ENCODE measurements around the gene FAM187B.

Gene FAM187B

GRCh38 chr19:35261356-35262100 lies 33.0 kb upstream of the FAM187B start:
- peaks cover 86% of the 10 kb centered on the region for H3K36me3 ChIP-seq (ENCODE audit: control insufficient read depth, insufficient read depth, low read length)

DNA sequence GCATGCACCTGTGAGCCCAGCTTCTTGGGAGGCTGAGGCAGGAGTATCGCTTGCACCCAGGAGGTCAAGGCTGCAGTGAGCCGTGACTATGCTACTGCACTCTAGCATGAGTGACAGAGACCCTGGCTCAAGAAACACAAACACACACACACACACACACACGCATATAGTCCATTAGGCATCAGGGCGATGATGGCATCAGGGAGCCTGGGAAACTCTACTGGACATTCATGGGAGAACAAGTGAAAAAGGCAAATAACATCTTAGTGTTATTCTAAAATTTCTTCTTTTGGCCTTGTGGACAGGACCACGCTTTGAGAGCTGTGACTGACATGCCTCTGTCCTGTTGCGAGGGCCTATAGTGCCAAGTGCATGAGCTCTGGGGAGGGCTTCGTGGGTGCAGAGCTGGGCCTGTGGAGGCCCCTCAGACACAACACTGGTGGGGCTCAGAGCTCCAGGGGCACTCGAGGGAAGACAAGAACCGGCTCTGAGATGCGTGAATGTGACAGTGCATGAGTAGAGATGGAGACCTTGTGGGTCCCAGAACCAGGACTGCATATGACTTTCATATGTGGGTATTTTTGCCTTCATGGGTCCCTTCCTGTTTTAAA lies 32.3 kb upstream of the FAM187B start:
- H3K4me3 ChIP-seq (ENCODE audit: low read depth, low read length) = no peak overlapping the region
- H3K27ac ChIP-seq (ENCODE audit: low read depth, low read length) = no peak overlapping the region
- H3K27me3 ChIP-seq (ENCODE audit: control insufficient read depth, insufficient read depth, low read length) = no peaks in the 10 kb centered on the region
- H3K9me3 ChIP-seq (ENCODE audit: control insufficient read depth, insufficient read depth, low read depth, low read length) = no peaks in the 10 kb centered on the region
- H3K9ac ChIP-seq (ENCODE audit: low read length) = no peak overlapping the region
- no peaks in the 10 kb centered on the region; the same call in 1 of the 2 replicates for H3K4me1 ChIP-seq (ENCODE audit: control insufficient read depth, insufficient read depth, low read length)
- peaks cover 82% of the 10 kb centered on the region for H3K36me3 ChIP-seq (ENCODE audit: control insufficient read depth, insufficient read depth, low read length)

More at GRCh38 chr19:35261356-35262100, 33.0 kb upstream of the FAM187B start:
- no peak overlapping the region for H3K27ac ChIP-seq (ENCODE audit: low read depth, low read length)
- no peaks in the 10 kb centered on the region for H3K9me3 ChIP-seq (ENCODE audit: control insufficient read depth, insufficient read depth, low read depth, low read length)
- H3K27me3 ChIP-seq (ENCODE audit: control insufficient read depth, insufficient read depth, low read length) = no peaks in the 10 kb centered on the region
- peaks cover 2% of the 10 kb centered on the region for H3K4me1 ChIP-seq (ENCODE audit: control insufficient read depth, insufficient read depth, low read length)
- H3K9ac ChIP-seq (ENCODE audit: low read length) = no peak overlapping the region
- H3K4me3 ChIP-seq (ENCODE audit: low read depth, low read length) = no peak overlapping the region

DNA sequence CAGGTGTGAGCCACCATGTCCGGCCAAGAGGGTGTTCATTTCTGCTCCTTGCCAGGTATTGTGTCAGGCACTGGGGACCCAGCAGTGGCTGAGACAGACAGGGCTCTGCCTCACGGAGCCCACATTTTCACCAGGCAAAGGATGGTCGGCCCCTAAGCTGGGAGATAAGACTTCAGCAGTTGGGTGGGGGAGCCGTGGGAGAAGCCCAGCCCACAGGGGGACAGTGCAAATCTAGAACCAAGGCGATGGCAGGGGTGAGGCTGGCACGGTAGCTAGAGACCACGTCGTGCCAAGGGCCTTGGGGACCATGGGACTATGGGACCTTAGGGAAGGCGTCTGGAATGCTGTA lies 28.5 kb upstream of the FAM187B start:
- Histone ChIP-seq H3K9me3 (ENCODE audit: control insufficient read depth, insufficient read depth, low read depth, low read length) (no peaks in the 10 kb centered on the region), H3K4me3 (ENCODE audit: low read depth, low read length) (no peak overlapping the region), H3K9ac (ENCODE audit: low read length) (no peak overlapping the region), H3K36me3 (ENCODE audit: control insufficient read depth, insufficient read depth, low read length) (peaks cover 77% of the 10 kb centered on the region), H3K27me3 (ENCODE audit: control insufficient read depth, insufficient read depth, low read length) (no peaks in the 10 kb centered on the region), H3K4me1 (ENCODE audit: control insufficient read depth, insufficient read depth, low read length) (peaks cover 11% of the 10 kb centered on the region; the same call in 1 of the 2 replicates), H3K27ac (ENCODE audit: low read depth, low read length) (no peak overlapping the region)

- Histone ChIP-seq H3K4me1 (ENCODE audit: control insufficient read depth, insufficient read depth, low read length) (peaks cover 11% of the 10 kb centered on the region; the same call in 1 of the 2 replicates), H3K9ac (ENCODE audit: low read length) (no peak overlapping the region), H3K4me3 (ENCODE audit: low read depth, low read length) (no peak overlapping the region), H3K36me3 (ENCODE audit: control insufficient read depth, insufficient read depth, low read length) (peaks cover 75% of the 10 kb centered on the region), H3K27me3 (ENCODE audit: control insufficient read depth, insufficient read depth, low read length) (no peaks in the 10 kb centered on the region), H3K9me3 (ENCODE audit: control insufficient read depth, insufficient read depth, low read depth, low read length) (no peaks in the 10 kb centered on the region), H3K27ac (ENCODE audit: low read depth, low read length) (no peak overlapping the region)
Measured at GRCh38 chr19:35256566-35256965, 28.0 kb upstream of the FAM187B start.

- peaks cover 16% of the 10 kb centered on the region for H3K4me1 ChIP-seq (ENCODE audit: control insufficient read depth, insufficient read depth, low read length)
- H3K9ac ChIP-seq (ENCODE audit: low read length) = no peak overlapping the region
- no peaks in the 10 kb centered on the region for H3K9me3 ChIP-seq (ENCODE audit: control insufficient read depth, insufficient read depth, low read depth, low read length)
- no peaks in the 10 kb centered on the region for H3K27me3 ChIP-seq (ENCODE audit: control insufficient read depth, insufficient read depth, low read length)
- H3K27ac ChIP-seq (ENCODE audit: low read depth, low read length) = no peak overlapping the region
- H3K4me3 ChIP-seq (ENCODE audit: low read depth, low read length) = no peak overlapping the region
- H3K36me3 ChIP-seq (ENCODE audit: control insufficient read depth, insufficient read depth, low read length) = peaks cover 74% of the 10 kb centered on the region
Measured at GRCh38 chr19:35254341-35255297, 26.1 kb upstream of the FAM187B start.

DNA sequence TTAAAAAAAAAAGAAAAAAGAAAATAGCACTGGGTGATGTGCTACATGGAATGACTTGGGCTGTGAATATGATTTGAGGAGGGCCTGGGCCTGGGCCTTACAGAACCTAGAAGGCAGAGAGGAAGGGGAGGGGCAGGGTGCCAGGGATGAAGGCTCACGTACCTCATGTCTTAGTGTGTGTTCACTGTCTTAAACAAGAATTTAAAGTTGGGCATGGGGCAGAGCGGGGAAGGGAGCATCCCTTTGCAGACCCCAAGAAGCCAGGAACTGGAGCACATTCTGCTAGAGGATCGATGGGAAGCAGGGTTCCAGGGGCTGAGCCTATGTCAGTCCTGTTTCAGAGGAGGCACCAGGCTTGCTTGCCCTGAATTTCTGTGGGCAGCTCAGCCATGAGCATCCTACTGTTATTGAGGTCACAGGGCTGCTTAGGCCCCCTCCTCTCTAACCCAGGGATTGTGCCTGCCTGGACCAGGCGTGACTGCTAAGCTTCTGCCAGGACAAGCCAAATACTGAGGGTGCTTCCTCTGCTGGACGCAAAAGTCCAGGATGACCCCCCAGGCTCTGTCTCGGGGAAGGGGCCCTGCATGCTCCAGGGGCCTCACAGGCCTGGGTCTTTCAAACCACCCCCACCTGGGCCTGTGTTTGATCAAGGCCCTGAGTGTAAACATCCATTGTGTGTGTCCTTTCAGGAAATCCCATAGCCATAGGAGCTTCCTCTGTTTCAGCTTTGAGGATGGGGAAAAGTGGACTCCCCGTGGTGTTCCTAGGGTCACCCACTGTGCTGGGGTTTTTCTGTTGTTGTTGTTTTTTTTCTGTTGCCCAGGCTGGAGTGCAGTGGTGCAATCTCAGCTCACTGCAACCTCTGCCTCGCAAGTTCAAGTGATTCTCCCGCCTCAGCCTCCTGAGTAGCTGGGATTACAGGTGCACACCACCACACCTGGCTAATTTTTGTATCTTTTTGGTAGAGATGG lies 25.1 kb upstream of the FAM187B start:
- H3K9me3 ChIP-seq (ENCODE audit: control insufficient read depth, insufficient read depth, low read depth, low read length) = no peaks in the 10 kb centered on the region
- H3K4me3 ChIP-seq (ENCODE audit: low read depth, low read length) = no peak overlapping the region
- H3K9ac ChIP-seq (ENCODE audit: low read length) = peak overlapping the region; percentile 14
- no peak overlapping the region for H3K27ac ChIP-seq (ENCODE audit: low read depth, low read length)
- H3K36me3 ChIP-seq (ENCODE audit: control insufficient read depth, insufficient read depth, low read length) = peaks cover 65% of the 10 kb centered on the region
- no peaks in the 10 kb centered on the region for H3K27me3 ChIP-seq (ENCODE audit: control insufficient read depth, insufficient read depth, low read length)
- H3K4me1 ChIP-seq (ENCODE audit: control insufficient read depth, insufficient read depth, low read length) = peaks cover 16% of the 10 kb centered on the region

DNA sequence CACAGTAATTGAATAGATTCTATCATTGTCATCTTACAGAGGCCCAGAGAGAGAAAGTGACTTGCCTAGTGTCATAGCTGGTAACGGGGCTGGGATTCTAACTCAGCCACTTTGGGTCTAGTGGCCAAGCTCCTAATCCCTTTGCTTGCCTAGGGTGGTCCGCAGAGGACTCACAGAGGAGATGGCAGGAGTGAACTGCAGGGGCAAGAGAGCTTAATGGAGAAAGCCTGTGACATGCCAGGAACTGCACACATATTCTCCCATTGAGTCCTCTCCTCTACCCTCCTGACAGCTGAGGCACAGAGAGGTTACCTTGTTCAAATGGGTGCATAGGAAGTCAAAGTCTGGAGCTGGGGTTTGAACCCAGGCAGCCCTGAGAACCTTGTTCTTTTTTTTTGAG lies 22.9 kb upstream of the FAM187B start:
- H3K4me3 ChIP-seq (ENCODE audit: low read depth, low read length) = no peak overlapping the region

DNA sequence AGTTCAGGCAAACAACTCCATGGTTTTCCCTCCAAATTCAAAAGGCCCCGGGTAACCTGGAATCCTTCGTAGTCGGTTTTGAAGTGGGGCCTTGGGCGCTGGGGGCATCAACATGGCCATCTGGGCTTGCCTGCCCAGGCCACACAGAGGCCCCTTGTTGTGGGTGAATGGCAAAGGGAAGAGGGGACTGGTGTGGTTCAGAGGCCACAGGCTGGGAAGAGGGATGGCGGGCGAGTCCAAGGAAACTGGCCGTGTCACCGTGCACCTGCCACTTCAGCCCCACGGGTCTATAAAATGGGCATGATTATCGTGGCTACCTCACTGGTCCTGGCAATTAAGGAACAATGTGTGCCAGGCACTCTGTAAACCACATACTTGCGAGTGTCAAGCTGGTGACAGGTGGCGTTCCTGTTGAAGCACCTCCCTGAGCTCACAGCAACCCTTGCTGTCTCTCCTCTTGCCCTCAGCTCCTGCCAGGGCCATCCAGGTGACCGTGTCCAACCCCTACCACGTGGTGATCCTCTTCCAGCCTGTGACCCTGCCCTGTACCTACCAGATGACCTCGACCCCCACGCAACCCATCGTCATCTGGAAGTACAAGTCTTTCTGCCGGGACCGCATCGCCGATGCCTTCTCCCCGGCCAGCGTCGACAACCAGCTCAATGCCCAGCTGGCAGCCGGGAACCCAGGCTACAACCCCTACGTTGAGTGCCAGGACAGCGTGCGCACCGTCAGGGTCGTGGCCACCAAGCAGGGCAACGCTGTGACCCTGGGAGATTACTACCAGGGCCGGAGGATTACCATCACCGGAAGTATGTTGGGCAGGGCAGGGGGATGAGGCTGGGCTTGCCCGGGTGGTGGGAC lies 21.5 kb upstream of the FAM187B start:
- Histone ChIP-seq H3K4me3 (ENCODE audit: low read depth, low read length) (peak overlapping the region; percentile 68), H3K27me3 (ENCODE audit: control insufficient read depth, insufficient read depth, low read length) (no peaks in the 10 kb centered on the region), H3K9ac (ENCODE audit: low read length) (peak overlapping the region; percentile 92)

More for the DNA sequence above, 22.9 kb upstream of the FAM187B start:
- Histone ChIP-seq H3K9ac (ENCODE audit: low read length) (no peak overlapping the region), H3K27ac (ENCODE audit: low read depth, low read length) (no peak overlapping the region), H3K36me3 (ENCODE audit: control insufficient read depth, insufficient read depth, low read length) (peaks cover 50% of the 10 kb centered on the region), H3K9me3 (ENCODE audit: control insufficient read depth, insufficient read depth, low read depth, low read length) (no peaks in the 10 kb centered on the region), H3K4me1 (ENCODE audit: control insufficient read depth, insufficient read depth, low read length) (peaks cover 19% of the 10 kb centered on the region), H3K27me3 (ENCODE audit: control insufficient read depth, insufficient read depth, low read length) (no peaks in the 10 kb centered on the region)

GRCh38 chr19:35249146-35249847 lies 20.8 kb upstream of the FAM187B start:
- Histone ChIP-seq H3K36me3 (ENCODE audit: control insufficient read depth, insufficient read depth, low read length) (peaks cover 32% of the 10 kb centered on the region), H3K27ac (ENCODE audit: low read depth, low read length) (peak overlapping the region; percentile 96), H3K9ac (ENCODE audit: low read length) (peak overlapping the region; percentile 92), H3K4me1 (ENCODE audit: control insufficient read depth, insufficient read depth, low read length) (peaks cover 17% of the 10 kb centered on the region), H3K4me3 (ENCODE audit: low read depth, low read length) (peak overlapping the region; percentile 68), H3K9me3 (ENCODE audit: control insufficient read depth, insufficient read depth, low read depth, low read length) (no peaks in the 10 kb centered on the region), H3K27me3 (ENCODE audit: control insufficient read depth, insufficient read depth, low read length) (no peaks in the 10 kb centered on the region)

More for the DNA sequence above, 21.5 kb upstream of the FAM187B start:
- no peaks in the 10 kb centered on the region for H3K9me3 ChIP-seq (ENCODE audit: control insufficient read depth, insufficient read depth, low read depth, low read length)
- no peak overlapping the region for H3K27ac ChIP-seq (ENCODE audit: low read depth, low read length)
- peaks cover 40% of the 10 kb centered on the region for H3K36me3 ChIP-seq (ENCODE audit: control insufficient read depth, insufficient read depth, low read length)
- peaks cover 19% of the 10 kb centered on the region for H3K4me1 ChIP-seq (ENCODE audit: control insufficient read depth, insufficient read depth, low read length)
